Measurements from ENCODE around the gene IGFLR1. TPM values are rescaled to one million over a fixed set of nuclear protein-coding genes. Genes with fewer than 3 reads are reported as not detected.

IGFLR1 gene
- total and polyA plus RNA-seq, 2 of the 8 experiments (the other 6 are each of a cell fraction or from before 2014, with no cell fraction given) = 8.4 to 28.9 TPM

- ChIA-PET POLR2A (ENCODE audit: partially characterized antibody) (interaction anchor here (0.6 to 2.6 kb wide), 4 partner anchors 16 to 185 kb away, joined by 3 to 11 read pairs (median 4); no protein-coding TSS in a partner anchor), CTCF (ENCODE audit: partially characterized antibody) (interaction anchor here (0.8 to 7.6 kb wide), 5 partner anchors 17 to 148 kb away, joined by 3 to 105 read pairs (median 4); no protein-coding TSS in a partner anchor)
- no peak overlapping the region for H3K27ac ChIP-seq (ENCODE audit: low read depth, low read length)
- H4K8ac ChIP-seq (ENCODE audit: extremely low read depth, insufficient read depth, low read length) = no peak overlapping the region
- H2AK5ac ChIP-seq (ENCODE audit: low read depth, low read length) = 0 out of 2 replicates have a peak overlapping the region, but pooled peaks have one; percentile 42
- H2BK20ac ChIP-seq (ENCODE audit: low read length) = no peak overlapping the region
- H4K91ac ChIP-seq (replicated peaks; ENCODE audit: insufficient read length, low read length) = no peak overlapping the region
- no peak overlapping the region for H3K23ac ChIP-seq (ENCODE audit: insufficient read length)
- H3K4me2 ChIP-seq (ENCODE audit: insufficient read depth in 1 of 2, low read depth in 2 of 2, low read length in 2 of 2) = no peak overlapping the region
- H2AFZ ChIP-seq (ENCODE audit: low read length) = no peak overlapping the region
- no peak overlapping the region for H2BK120ac ChIP-seq (replicated peaks; ENCODE audit: low read depth, low read length)
- FAIRE-seq = no peak
- 75% methylated on average over 2 of the region's 2 CpGs; no CpG with 5 or more reads in 1 of the 2 experiments for WGBS, 2 experiments (ENCODE audit: extremely low coverage in 1 of 2, insufficient coverage in 1 of 2, insufficient read length in 1 of 2, insufficient replicate concordance in 2 of 2, low coverage in 1 of 2, low lambda C conversion rate in 2 of 2, missing lambda C conversion rate in 1 of 2)
- no peak overlapping the region for H3K9ac ChIP-seq (replicated peaks in 1 of 4; ENCODE audit: extremely low read depth in 1 of 4, low read depth in 3 of 4, low read length in 3 of 4)
- H3K14ac ChIP-seq (ENCODE audit: insufficient read length) = no peak overlapping the region
- no peak for DNase-seq (ENCODE audit: low read depth in 1 of 2, low spot score in 2 of 2)
- no peaks in the 10 kb centered on the region for H3K79me2 ChIP-seq (ENCODE audit: control insufficient read depth in 1 of 2, insufficient read depth in 2 of 2, low read length in 2 of 2)
- H3K36me3 ChIP-seq (ENCODE audit: control insufficient read depth in 2 of 4, insufficient read depth in 4 of 4, low read length in 3 of 4) = no peaks in the 10 kb centered on the region
- no peak overlapping the region for H2BK12ac ChIP-seq (ENCODE audit: low read depth, low read length)
- H2BK15ac ChIP-seq (ENCODE audit: low read length) = no peak overlapping the region
- H3K23me2 ChIP-seq (ENCODE audit: low read depth, low read length) = no peaks in the 10 kb centered on the region
- H3K18ac ChIP-seq (ENCODE audit: extremely low read depth, low read length) = no peak overlapping the region
- no peaks in the 10 kb centered on the region for H3K9me3 ChIP-seq (ENCODE audit: insufficient read depth in 2 of 2, low read depth in 1 of 2, low read length in 1 of 2)
- H3K27me3 ChIP-seq (replicated peaks in 1 of 4; ENCODE audit: control insufficient read depth in 3 of 4, extremely low read depth in 1 of 4, insufficient read depth in 3 of 4, low read length in 3 of 4) = no peaks in the 10 kb centered on the region
- H4K20me1 ChIP-seq (replicated peaks in 1 of 2; ENCODE audit: control insufficient read depth in 1 of 2, insufficient read depth in 2 of 2, low read length in 2 of 2) = no peaks in the 10 kb centered on the region
- no peak overlapping the region for H2BK5ac ChIP-seq (ENCODE audit: low read depth, low read length)
- H3K4ac ChIP-seq (replicated peaks; ENCODE audit: insufficient read length, low read depth, low read length) = no peak overlapping the region
- no peaks in the 10 kb centered on the region for H3K4me1 ChIP-seq (replicated peaks in 1 of 4; ENCODE audit: control insufficient read depth in 3 of 4, insufficient read depth in 4 of 4, low read length in 3 of 4)
- no peak overlapping the region for H4K5ac ChIP-seq (ENCODE audit: insufficient read length, low read depth, low read length)
- H3K79me1 ChIP-seq (ENCODE audit: low read depth, low read length) = no peaks in the 10 kb centered on the region
- no peak overlapping the region for H3K56ac ChIP-seq (replicated peaks; ENCODE audit: insufficient read length, low read depth, low read length)
- H3K4me3 ChIP-seq (ENCODE audit: extremely low read depth in 1 of 4, insufficient read depth in 2 of 4, low read depth in 3 of 4, low read length in 4 of 4) = no peak overlapping the region
- TF ChIP-seq TEAD4 (IDR thresholded peaks at IDR 0.05; ENCODE audit: low read depth, low read length) = no peak
- TF ChIP-seq SP1 (IDR thresholded peaks at IDR 0.05; ENCODE audit: low read depth, low read length) = no peak
- TF ChIP-seq CBX8 (IDR thresholded peaks at IDR 0.05; ENCODE audit: borderline replicate concordance, low read depth, low read length) = no peak
- TF ChIP-seq EZH2 (IDR thresholded peaks at IDR 0.05; ENCODE audit: low read depth, low read length, severe bottlenecking) = no peak
- TF ChIP-seq RAD21 (IDR thresholded peaks at IDR 0.05 in 1 of 2, conservative IDR thresholded peaks at IDR 0.05 in 1 of 2; ENCODE audit: low read depth in 2 of 2, low read length in 2 of 2) = no peak
- no peak for TF ChIP-seq FOSL1 (IDR thresholded peaks at IDR 0.05; ENCODE audit: insufficient read depth, low read depth, low read length)
- no peak for TF ChIP-seq KDM1A (IDR thresholded peaks at IDR 0.05; ENCODE audit: borderline replicate concordance, low read length)
- TF ChIP-seq TBP (IDR thresholded peaks at IDR 0.05; ENCODE audit: low read depth, low read length) = no peak
- TF ChIP-seq BRCA1 (IDR thresholded peaks at IDR 0.05; ENCODE audit: low read depth, low read length) = no peak
- TF ChIP-seq CTBP2 (IDR thresholded peaks at IDR 0.05; ENCODE audit: borderline replicate concordance, insufficient read depth, insufficient read length, low read length) = no peak
- no peak for TF ChIP-seq ZNF274 (IDR thresholded peaks at IDR 0.05; ENCODE audit: borderline replicate concordance, extremely low read depth, low read length)
- TF ChIP-seq SIN3A (conservative IDR thresholded peaks at IDR 0.05 in 1 of 2, IDR thresholded peaks at IDR 0.05 in 1 of 2; ENCODE audit: low read depth in 1 of 2, low read length in 2 of 2) = no peak
- TF ChIP-seq SIX5 (IDR thresholded peaks at IDR 0.05; ENCODE audit: low read depth, low read length) = no peak
Measured at GRCh38 chr19:35695895-35696422, 46.3 kb downstream of the IGFLR1 start.

Data from H1 (cell line).